HG03571 (cell line): Measurements from ENCODE around the gene POLG.
"Not testable (repeated sequence)": the region's sequence is repeated elsewhere in the genome, so short reads cannot be mapped to it uniquely, and the experiment has no call there.

ENCODE experiments used
- ATAC-seq: cut with Tn5 transposase; IDR thresholded peaks from one replicate; pipeline ENCODE4 v1.9.1; 2021; ENCODE audit not compliant: unreplicated experiment

The POLG gene

GRCh38 chr15:89291934-89292438 lies 42.6 kb downstream of the POLG start:
- no peak for ATAC-seq

- no peak for ATAC-seq
These were observed 51.4 kb downstream of the POLG start for GRCh38 chr15:89283201-89283600.

- ATAC-seq: no peak
These were observed 52.0 kb downstream of the POLG start for GRCh38 chr15:89282631-89283030.

- no peak for ATAC-seq
These were observed 56.3 kb downstream of the POLG start for GRCh38 chr15:89278307-89278706.

- ATAC-seq: not testable (repeated sequence)
These were observed 57.3 kb downstream of the POLG start for GRCh38 chr15:89277281-89277680.
